HG03378 (cell line): ENCODE data around the gene KRT75.
"Not testable (repeated sequence)": the region's sequence is repeated elsewhere in the genome, so short reads cannot be mapped to it uniquely, and the experiment has no call there.

ENCODE experiments used
- ATAC-seq: cut with Tn5 transposase; IDR thresholded peaks from one replicate; pipeline ENCODE4 v1.9.1; 2021; ENCODE audit warnings: mild to moderate bottlenecking, moderate library complexity; ENCODE audit not compliant: unreplicated experiment

Gene KRT75

GRCh38 chr12:52418576-52419110 is 15.5 kb downstream of the KRT75 start:
- ATAC-seq: no peak

GRCh38 chr12:52417740-52418139 is 16.4 kb downstream of the KRT75 start:
- ATAC-seq: no peak

DNA sequence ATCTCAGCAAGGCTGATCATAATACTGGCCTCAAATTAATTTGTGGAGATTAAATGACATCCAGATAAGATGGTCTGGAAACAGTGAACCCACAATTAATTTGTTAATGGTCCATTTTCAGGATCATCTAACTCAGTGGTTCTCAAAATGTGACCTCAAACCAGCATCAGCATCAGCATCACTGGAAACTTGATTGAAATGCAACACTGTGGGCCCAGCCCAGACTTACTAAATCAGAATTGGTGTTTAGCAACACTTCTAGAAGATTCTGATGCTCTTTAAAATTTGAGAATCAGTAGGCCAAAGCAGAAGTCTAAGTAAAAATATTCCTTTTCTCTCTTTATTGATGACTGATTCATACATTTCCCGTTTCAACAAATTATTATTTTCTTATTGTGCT is 17.4 kb downstream of the KRT75 start:
- no peak for ATAC-seq

- no peak for ATAC-seq
Observed at GRCh38 chr12:52415870-52416750, 18.1 kb downstream of the KRT75 start.

DNA sequence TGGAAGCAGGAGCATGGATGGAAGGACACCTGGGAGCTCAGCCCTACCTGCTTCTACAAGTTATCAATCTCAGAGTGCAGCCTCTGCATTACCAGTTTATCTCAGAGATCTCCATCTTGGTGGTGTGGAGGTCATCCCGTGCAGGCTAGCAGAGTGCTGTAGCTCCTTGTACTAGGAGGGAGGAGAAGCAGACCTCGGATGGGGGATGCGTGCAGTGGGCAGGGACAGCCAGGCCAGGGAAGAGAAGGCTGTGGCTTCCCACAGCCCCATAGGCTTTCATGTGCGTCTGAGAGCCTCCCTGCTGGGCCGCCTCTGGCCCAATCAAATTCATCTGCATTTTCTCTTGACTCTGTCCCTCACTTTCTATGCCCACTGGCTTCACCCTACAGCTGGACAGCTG is 19.2 kb downstream of the KRT75 start:
- ATAC-seq: no peak

DNA sequence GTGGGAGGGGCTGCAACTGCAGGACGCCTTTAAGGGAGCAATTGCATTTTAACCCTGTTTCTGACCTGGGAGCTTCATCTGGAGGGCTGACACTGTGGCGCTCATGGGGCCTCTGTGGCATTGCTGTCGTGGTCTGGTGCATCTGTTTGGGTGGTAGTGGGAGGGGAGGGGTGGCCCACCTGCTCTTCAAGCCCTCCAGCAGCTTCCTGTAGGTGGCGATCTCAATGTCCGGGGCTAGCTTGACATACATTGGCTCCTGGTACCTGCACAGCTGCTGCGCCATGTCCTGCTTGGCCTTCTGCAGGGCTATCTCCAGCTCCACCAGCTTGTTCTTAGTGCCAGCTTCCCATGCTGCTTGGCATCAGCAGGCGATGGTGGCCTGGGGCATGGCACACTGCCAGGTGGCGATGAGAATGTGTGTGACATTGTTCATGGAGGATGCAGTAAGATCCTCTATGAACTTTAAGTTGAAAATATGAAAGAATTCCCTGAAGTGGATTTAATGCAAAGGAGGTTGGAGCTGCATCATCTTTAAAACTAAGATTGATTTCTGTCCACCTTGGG is 20.3 kb downstream of the KRT75 start:
- ATAC-seq: no peak

DNA sequence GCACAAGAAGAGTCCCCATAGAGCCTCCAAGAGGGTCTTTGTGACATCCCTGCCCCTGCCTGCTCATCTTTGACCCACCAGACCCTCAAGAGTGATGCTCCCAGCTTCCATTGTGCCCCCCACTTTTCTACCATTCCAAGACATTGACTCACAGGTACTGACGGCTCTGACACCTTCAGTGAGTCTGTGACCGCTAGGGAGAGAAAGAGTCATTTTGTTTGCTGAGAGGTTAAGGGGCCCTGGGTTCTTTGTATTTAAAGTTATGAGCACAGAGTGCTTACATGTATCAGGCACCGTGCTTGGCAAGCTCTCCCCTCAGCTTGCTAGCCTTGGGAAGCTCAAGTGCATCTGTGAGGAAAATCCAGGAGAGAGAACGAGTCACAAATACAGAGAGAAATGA is 21.0 kb downstream of the KRT75 start:
- ATAC-seq: no peak

GRCh38 chr12:52411815-52412214 is 22.4 kb downstream of the KRT75 start:
- no peak for ATAC-seq

GRCh38 chr12:52410589-52411248 is 23.5 kb downstream of the KRT75 start:
- not testable (repeated sequence) for ATAC-seq

- ATAC-seq: no peak
Observed at GRCh38 chr12:52407918-52408317, 26.3 kb downstream of the KRT75 start.

- no peak for ATAC-seq
Observed at GRCh38 chr12:52405922-52406385, 28.2 kb downstream of the KRT75 start, which contains the start of gene KRT82. TSS of gene KRT82 (minus strand) at chr12:52406335. CDS start at chr12:52406277, 58 bp downstream.

DNA sequence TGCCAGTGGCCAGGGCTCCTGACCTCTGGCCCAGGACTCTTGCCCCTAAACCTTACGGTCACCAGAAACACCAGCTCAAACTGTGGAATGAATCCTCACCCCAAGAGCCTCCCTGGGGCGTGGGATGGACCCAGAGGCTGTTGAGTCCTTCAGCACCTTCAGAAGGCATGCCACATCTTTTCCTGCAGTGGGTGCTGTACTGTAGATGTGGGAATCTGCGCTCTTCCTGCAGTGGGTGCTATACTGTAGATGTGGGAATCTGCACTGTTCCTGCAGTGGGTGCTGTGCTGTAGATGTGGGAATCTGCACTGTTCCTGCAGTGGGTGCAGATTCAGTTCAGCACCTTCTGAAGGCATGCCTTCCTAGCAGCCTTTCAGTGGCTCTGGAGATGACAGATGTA is 29.2 kb downstream of the KRT75 start:
- no peak for ATAC-seq

DNA sequence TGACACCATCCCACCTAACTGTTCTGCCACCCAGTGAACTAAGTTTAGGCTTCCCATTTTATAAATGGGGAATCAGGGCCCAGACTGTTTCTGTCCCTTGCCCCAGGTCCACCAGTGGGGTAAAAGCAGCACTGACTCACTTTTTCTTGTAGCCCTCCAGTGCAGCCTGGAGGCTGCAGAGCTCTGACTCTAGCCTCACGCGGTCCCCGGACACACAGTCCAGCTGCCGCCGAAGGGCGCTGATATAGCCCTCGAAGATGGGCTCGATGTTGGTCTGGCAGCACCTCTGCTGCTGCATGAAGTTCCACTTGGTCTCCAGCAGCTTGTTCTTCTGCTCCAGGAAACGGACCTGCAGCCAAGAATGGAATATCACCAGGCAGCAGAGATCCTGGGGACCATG is 30.6 kb downstream of the KRT75 start:
- no peak for ATAC-seq

GRCh38 chr12:52402873-52403540 is 31.2 kb downstream of the KRT75 start:
- no peak for ATAC-seq

DNA sequence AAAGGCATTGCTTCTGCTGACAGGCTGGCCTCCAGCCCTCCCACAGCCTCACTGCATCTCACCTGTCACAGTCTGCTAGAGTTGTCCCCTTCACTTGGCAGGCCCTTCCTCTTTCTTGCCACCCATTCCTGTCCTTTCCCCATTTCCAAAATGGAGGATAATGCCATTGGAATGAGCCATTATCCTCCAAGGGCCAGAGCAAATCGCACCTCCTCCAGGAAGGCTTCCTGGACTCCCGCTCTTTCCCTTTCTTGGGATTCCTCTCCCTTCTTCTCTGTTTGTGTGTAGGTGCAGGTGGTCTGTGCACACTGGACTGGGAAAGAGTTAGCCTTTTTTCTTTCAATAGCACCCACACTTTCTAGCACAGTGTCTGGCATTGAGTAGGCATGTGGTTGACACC is 31.8 kb downstream of the KRT75 start:
- ATAC-seq: no peak

DNA sequence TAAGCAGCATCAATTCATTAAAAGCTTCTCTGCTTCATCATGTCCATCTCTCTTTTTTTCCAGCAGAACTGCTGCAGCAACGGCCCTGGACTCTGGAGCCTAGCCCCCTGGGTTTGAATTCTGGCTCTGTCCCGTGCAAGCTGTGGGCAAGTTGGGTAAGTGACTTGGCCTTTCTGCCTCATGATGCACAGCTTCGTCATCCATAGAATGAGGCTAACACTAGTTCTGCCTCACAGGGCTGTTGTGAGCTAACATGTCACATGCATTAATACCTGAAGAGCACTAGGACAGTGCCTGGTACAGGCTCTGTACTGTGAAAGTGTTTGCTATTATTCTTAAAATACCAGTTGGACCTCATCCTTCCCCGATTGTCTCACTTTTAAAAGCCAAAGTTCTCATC is 32.2 kb downstream of the KRT75 start:
- no peak for ATAC-seq

- ATAC-seq: no peak
Observed at GRCh38 chr12:52401526-52401925, 32.6 kb downstream of the KRT75 start.

DNA sequence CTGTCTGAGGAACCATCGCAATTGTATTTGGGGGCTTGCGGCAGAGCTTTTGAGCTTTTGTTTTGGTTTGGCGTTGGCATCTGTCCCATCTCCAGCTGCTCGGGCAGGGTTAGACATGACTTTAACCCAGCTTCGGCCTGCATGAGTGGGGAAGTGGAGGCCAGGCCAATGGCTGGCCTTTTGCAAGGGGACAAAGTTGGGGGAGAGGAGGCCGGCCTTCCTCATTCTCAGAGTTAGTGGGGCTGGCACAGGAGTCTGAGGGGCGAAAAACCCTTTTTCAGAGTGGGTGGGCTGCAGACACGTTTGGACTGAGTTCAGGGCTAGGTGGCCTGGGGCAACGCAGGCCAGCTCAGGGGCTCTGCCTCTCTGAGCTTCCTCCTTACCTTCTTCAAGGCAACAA is 33.3 kb downstream of the KRT75 start:
- no peak for ATAC-seq

DNA sequence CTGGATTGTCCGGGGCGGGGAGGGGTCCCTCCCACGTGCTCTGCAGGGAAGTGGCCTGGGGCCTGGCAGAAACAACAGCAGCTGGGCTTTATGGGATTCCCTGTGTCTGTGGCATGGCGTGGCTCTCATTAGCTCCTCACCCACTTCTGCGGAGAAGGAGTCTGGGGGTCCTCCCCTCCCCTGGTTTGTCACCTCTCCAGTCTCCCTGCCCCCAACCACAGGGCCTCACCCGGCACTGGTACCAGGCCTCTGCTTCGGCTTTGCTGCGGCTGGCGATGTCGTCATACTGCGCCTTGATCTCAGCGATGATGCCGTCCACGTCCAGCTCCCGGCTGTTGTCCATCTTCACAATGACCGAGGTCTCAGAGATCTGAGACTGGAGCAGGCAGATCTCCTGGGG is 34.4 kb downstream of the KRT75 start:
- no peak for ATAC-seq

DNA sequence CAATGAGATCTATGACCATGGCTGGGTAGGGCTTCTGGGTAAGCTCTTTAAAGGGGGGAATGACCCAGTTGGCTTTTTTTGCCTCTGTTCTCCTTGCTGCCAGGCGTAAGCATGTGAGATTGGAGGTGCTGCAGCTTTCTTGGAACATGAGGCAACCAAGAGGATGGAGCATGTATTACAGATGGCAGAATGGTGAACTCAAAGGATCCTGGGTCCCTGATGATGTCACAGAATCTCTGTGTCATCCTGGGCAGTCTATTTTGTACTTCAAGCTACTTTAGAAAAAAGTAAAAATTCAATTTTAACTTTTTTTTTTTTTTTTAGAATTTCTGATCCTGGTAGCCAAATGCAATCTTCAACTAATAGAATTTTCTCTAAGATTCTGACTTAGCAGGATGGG is 36.0 kb downstream of the KRT75 start:
- ATAC-seq: no peak

DNA sequence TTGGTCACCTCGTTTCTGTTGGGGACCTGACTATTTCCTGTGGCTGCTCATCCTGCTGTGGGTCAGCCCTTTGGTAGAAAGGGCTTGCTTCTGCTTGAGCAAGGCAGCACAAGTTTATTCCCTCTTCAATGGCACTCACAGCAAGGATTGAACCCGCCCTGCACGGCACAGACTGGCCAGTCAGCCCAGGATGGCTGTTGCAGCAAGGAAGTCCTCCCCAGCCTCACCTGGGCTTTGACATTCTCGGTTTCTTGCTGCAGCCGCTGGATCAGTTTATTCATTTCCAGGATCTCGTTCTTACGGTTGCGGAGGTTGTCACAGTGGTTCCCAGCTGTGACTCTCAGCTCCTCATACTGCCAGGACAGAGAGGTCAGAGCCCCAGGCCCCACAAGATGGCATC is 37.5 kb downstream of the KRT75 start:
- no peak for ATAC-seq
